ENCODE results near the gene SBF1. TPM values are rescaled to one million over a fixed set of nuclear protein-coding genes. Genes with fewer than 3 reads are reported as not detected.
"Not testable (repeated sequence)": the region's sequence is repeated elsewhere in the genome, so short reads cannot be mapped to it uniquely, and the experiment has no call there.

Gene SBF1
- total RNA-seq, 1 donor from 2014 or later: 73.4 TPM

DNA sequence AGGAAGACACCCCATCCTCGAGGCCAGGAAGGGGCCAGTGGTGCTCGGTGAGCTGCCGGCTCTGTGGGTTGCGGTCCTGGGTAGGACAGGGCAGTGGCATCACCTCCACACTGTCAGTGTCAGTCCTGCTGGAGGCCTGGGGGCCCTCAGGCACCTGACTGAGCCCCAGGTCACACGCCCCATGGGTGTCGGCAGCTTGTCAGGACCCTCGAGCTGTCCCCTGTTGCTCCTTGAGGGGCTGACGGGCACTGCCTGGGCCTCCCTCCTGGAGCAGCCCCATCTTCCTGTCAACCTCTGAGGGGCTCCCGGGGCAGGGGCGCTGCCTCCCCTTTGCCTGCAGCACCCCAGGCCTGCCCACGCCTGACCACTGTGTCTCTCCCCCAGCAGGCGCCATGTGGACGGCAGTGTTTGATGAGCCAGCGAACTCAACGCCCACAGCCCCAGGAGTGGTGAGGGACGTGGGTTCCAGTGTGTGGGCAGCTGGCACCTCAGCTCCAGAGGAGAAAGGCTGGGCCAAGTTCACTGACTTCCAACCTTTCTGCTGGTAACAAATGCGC is 35.4 kb downstream of the SBF1 start:
- intact Hi-C loops (cut with DNase I): no loop called here
- no peak for DNase-seq (ENCODE audit: low spot score)
- ATAC-seq: no peak

DNA sequence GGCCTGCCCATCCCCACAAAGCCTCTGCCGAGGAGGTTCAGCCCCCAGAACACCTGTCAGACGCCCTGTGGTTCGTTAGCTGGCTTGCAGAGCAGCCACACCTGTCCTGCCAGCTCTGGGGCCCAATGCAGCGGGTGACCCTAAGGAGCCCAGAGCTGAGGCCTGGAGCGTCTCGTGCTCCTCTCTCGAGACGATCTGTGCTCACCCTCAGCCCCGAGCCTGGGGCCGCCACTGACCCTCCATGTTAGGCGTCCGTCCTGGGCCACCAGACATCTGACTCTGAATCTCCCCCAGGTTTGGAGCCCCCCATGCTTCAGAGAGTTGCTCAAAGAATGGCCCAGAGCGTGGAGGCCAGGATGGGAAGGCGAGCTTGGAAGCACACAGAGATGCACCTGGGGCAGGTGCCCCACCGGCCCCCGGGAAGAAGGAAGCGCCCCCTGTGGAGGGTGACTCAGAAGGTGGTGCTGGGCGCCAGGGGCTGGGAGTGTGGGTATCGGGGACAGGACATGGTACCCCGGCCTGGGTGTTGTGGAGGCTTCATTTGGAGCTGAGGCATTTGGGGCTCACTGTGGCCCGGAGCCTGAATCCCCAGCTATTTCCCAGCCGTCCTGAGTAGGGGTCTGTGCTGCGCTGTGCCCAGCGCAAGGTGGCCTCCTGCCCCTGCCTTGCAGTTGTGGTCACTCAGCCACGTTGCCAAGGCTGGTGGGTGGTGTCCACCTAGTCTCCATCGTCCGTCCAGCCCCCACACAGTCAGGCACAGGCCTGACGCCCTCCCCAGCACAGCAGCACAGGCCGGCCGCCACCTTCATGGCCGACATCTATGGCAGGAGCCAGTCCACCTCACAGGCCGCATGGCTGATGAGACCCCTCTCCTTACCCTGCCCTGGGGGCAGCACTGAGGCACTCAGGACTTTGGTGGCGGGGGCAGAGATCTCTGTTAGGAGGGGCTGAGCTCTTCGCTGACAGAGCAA is 36.2 kb downstream of the SBF1 start:
- no peak for DNase-seq (ENCODE audit: low spot score)
- ATAC-seq: no peak
- intact Hi-C loops (cut with DNase I): no loop called here

DNA sequence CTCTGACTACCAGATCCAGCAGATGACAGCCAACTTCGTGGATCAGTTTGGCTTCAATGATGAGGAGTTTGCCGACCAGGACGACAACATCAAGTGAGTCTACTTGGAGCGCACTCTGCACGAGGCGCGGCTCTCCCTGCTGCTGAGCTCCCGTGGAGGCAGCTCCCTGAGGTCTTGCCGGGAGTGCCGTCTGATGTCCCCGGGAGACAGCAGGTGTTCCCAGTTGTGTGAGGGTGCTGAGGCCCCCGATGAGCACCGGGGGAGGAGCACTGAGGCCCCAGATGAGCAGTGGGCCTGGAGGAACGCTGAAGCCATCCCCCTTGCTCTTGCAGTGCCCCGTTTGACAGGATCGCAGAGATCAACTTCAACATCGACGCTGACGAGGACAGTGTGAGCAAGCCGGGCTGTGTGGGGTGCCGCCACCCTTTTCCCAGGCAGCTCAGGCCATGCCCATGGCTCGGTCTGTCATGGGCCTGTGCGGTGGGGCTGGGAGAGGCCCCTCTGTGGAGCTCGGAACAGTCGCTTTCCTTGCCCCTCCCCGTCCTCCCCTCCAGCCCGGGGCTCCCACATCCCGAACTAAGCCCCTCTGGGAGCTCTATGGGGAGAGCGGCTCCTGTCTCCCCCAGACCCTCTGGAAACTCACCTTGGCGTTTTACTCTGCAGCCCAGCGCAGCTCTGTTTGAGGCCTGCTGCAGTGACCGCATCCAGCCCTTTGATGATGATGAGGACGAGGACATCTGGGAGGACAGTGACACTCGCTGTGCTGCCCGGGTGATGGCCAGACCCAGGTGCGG is 37.1 kb downstream of the SBF1 start:
- DNase-seq (ENCODE audit: low spot score) (no peak), ATAC-seq (no peak)
- intact Hi-C loops (cut with DNase I): no loop called here

DNA sequence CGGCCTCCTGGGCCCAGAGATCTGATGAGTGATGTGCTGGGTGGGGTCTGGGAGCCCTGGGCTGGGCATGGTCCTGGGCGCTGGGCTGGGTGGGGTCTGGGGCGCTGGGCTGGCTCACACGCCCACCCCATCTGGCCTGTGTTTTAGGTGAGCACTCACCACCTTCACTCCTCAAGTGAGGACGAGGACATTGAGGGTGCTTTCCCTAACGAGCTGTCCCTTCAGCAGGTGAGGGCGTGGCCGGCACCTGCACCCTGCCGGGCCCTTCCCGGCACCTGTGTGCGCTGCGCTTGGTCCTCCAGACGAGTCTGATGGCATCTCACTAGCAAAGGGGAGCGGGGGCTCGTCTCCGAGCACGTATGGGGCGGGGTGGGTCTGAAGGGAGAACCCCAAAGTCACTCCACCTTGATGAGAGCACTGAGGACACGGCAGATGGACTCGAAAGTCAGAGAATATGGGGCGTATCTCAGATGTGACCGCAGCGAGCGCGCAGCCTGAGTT is 37.9 kb downstream of the SBF1 start:
- DNase-seq (ENCODE audit: low spot score): no peak
- no peak for ATAC-seq
- intact Hi-C loops (cut with DNase I): no loop called here

DNA sequence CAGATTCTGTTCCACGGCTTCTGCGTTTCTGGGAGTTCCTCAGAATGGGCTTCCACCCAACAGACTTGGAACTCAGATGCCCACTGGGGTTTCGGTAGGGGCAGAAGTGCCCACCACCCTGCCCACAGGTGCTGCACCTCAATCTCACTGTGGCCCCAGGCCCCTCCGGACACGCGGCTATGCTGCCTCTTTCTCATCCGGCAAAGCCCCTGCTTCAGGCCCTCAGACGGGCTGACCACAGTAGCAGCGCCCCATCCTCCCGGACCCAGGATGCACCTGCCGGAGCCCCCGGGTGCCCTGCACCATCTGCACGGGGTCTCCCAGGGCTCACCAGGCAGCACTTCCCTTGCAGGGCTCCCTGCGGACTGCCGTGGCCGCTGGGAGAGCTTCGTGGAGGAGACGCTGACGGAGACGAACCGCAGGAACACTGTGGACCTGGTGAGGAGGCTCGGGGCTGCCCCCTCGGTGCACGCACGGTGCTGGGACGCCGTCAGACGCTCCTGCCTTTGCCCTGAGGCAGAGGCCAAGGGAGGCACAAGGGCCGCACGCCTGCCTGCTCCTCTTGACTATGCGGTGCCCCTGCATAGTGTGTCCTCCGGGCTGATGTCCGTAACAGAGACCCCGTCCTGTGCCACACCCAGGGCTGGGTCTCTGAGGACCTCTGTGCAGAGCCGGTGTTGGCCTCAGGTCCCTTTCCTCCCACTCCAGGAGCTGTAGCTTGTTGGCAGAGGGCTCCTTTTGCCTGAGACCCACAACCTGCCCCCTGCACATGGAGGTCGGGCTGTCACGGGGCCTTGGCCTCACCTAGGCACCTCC is 38.6 kb downstream of the SBF1 start:
- ATAC-seq (no peak), DNase-seq (ENCODE audit: low spot score) (no peak)
- intact Hi-C loops (cut with DNase I): no loop called here

DNA sequence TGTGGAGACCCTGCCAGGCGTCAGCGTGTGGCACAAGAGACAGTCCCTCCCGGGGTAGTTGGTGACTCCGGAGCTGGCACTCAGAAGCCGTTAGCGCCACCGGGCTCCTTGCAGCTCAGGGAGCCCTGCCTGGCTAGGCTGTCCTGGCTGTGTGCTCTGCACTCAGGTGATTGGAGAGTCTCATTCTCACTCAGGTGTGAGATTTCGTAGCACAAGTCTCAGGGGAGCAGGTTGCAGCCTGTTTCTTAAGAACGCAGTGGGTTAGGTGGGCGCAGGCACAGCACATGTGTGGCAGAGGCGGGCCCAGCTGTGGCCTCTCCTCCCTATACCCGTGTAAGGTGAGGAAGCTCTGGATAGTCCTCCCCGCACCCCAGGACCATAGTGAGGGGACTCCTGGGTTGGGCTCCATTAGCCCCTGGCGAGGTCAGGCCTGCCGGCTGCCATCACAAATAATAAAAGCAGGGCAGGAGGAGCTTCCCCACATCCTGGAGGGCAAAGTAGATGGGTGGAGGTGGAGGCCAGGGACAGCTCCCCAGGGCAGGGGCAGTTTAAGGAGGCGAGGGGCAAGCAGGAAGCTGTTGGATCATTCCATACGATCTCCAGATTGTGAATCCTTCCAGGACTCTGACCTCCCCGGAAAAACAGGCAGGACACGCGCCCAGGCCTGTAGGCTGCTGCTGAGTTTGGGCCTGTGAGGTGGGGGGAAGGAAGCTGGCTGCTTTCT is 39.4 kb downstream of the SBF1 start:
- DNase-seq (ENCODE audit: low spot score): no peak

DNA sequence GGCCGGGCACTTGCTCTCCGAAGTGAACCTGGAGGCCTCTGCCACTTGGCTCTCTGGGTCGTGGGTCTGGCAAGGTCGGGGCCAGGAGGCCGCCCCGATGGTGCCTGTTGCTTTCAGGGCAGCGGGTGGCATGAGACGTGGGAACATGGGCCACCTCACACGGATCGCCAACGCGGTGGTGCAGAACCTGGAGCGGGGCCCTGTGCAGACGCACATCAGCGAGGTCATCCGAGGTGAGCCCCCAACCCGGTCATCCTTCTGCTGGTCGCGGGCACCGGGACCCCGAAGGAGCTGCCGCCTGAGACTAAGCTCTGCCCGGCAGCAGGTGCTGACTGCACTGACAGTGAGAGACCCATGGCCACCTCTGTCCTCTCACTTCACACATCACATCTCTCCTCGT is 40.0 kb downstream of the SBF1 start:
- DNase-seq (ENCODE audit: low spot score) (no peak), ATAC-seq (no peak)
- intact Hi-C loops (cut with DNase I): no loop called here

More for the DNA sequence above, 39.4 kb downstream of the SBF1 start:
- ATAC-seq: no peak
- intact Hi-C loops (cut with DNase I): no loop called here

DNA sequence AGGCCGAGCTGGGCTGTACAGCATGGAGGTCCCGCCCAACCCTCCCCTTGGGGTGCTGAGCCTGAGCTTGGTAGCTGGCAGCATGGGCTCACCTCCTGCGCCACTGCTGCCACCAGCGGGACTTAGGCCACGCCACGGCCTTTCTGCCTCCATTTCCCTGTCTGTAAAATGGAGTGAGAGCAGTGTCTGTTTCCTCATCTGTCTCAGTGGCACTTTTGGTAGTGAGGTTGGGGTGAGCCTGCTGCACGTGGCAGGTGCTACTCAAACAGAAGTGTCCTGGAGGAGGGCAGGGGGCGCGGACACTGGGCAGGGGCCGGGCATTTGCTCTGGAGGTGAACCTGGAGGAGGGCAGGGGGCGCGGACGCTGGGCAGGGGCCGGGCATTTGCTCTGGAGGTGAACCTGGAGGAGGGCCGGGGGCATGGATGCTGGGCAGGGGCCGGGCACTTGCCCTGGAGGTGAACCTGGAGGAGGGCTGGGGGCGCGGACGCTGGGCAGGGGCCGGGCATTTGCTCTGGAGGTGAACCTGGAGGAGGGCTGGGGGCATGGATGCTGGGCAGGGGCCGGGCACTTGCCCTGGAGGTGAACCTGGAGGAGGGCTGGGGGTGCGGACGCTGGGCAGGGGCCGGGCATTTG is 41.8 kb downstream of the SBF1 start:
- DNase-seq (ENCODE audit: low spot score); ATAC-seq; intact Hi-C loops (cut with DNase I): not testable (repeated sequence)

DNA sequence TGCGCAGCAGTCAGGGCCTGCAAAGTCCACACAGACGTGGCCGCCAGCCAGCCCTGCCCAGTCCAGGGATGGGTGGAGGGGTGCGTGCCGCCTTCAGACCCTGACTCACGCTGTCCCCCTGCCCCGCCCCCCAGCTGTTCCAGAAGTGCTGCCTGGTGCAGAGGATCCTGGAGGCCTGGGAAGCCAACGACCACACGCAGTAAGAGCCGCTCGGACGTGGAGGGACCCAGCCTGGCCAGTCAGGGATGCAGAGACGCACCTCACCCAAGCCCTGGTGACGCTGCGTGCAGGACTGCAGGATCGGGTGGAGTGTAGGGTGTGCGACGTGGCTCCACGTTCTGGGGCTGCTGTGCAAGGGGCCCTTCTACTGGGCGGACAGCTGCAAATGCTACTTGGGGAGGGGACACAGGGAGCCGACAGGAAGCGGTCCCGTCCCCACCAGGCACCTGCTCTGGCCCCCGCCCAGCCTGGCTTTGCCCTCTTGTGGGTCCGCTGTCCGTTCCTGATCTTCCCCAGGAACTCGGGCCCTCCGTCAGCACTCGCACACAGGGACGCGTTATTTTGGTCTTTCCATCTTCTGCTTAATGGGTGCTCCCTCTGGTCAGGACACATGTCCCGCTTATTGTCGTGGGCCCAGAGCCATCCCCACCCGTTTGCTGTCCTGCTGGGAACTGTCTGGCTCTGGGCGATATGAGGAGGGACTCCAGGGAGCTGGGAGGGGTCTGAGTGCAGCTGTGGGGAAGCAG is 42.5 kb downstream of the SBF1 start:
- intact Hi-C loops (cut with DNase I): no loop called here
- ATAC-seq (no peak), DNase-seq (ENCODE audit: low spot score) (no peak)

DNA sequence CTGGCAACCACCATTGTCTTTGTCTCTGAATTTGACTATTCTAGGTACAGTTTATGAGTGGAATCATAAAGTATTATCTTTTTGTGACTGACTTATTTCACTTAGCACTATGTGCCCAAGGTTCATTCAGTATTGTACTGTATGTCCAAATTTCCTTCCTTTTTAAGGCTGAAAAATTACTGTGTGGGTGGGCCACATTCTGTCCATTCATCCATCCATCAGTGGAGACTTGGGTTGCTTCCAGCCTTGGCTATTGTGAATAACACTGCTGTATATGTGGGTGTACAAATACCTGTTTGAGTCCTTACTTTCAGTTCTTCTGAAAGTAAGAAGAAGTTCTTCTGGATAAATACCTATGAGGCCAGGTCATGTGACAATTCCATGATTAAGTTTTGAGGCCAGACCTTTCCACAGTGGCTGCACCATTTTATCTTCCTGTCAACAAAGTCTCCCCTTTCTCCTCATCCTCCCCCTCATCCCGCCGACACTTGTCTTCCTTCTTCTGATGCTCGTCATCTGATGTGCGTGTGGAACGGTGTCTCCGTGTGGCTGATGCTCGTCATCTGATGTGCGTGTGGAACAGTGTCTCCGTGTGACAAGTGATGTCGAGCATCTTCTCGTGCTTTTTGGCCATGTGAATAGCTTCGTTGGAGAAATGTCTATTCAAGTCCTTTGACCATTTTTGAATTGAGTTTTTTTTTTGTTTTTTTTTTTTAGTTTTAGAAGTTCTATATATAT is 49.5 kb downstream of the SBF1 start:
- ATAC-seq: no peak
- intact Hi-C loops (cut with DNase I): no loop called here
- no peak for DNase-seq (ENCODE audit: low spot score)

DNA sequence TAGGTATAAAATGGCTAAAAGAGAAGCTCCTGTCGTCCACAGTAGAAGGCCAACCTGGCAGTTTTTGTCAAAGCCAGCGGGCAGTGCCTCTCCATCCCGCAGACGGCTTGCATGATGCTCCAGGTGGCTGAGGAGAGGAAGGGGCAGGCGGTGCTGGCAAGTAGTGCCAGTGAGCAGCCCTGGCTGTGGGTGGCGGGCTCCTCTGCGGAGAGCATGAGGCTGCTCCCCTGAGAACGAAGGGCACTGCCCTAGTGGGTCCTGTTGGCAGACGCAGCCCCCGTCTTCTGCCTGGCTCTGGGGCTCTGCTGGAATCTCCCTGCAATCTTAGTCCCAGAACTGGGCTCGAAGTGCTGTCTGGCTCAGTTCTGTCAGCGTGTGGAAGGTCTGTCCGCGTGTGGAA is 50.9 kb downstream of the SBF1 start:
- intact Hi-C loops (cut with DNase I): no loop called here
- ATAC-seq (no peak), DNase-seq (ENCODE audit: low spot score) (no peak)

DNA sequence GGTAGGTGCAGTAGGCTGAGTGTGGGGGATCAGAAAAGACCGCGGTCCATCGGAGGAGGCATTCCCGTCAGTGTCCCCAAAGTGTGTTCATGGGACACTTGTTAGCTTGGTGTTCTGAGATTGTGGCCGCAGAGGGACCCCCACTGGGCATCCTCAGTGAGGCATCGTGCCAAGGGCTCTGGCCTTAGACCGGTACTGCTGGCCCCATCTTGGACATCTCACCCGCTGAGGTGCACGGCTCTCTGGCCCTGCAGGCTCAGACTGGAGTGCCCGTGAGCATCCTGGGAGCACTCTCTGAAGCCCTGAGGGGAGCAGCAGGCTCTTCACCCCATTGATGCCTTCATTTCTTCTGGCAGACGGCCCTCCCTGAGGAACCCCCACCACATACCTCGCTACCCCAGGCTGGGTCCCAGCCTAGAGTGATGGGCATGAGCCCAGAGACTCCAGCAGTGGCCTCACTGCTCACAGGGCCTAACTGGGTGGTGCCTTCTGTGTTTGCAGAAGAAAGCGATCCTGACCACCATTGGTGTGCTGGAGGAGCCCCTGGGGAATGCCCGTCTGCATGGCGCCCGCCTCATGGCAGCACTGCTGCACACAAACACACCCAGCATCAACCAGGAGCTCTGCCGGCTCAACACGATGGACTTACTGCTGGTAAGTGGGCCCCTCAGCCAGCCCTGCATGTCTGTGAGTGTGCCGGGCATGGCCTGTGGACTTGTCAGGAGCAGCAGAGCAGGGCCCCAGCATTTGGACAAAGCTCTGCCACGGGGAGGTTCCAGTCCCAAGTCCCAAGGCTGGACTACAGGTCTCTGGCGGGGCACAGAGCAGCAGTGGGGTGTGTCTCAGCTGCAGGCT is 51.6 kb downstream of the SBF1 start:
- ATAC-seq (no peak), DNase-seq (ENCODE audit: low spot score) (no peak)
- intact Hi-C loops (cut with DNase I): no loop called here

DNA sequence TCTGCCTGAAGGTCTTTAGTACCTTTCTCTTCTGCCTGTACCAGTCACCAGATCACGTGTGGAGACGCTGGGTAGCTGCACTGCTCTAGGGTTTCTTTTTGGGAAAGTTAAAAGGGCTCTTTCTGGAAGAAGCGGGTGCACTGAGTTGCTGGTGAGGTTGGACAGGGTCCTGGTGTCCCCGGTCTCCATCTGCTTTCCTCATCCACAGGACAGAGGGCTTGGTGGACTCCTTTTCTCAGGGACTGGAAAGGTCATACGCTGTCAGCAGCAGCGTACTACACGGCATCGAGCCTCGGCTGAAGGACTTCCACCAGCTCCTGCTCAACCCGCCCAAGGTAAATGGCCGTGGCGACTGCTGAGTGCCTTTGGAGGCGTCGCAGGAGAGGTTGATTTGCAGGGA is 52.8 kb downstream of the SBF1 start:
- intact Hi-C loops (cut with DNase I): no loop called here
- no peak for ATAC-seq
- no peak for DNase-seq (ENCODE audit: low spot score)

DNA sequence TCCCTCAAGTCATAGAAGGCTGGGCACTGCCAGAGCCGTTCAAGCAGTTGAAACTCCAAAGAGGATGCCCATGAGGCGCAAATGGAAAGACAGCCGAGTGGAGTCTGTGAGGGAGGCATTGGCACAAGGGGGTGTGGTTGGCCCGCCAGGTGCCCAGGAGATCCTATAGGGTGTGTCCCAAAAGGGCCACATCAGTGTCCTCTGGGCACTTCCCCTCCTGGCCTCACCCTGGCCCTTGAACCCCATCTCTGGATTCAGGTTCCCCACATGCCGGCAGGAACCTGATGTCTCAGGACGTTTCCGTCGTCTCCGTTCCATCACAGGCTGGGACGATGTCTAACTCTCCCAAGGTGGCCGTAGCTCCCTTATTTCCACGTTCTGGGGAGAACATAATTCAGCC is 54.3 kb downstream of the SBF1 start:
- intact Hi-C loops (cut with DNase I): no loop called here
- DNase-seq (ENCODE audit: low spot score): no peak
- no peak for ATAC-seq

DNA sequence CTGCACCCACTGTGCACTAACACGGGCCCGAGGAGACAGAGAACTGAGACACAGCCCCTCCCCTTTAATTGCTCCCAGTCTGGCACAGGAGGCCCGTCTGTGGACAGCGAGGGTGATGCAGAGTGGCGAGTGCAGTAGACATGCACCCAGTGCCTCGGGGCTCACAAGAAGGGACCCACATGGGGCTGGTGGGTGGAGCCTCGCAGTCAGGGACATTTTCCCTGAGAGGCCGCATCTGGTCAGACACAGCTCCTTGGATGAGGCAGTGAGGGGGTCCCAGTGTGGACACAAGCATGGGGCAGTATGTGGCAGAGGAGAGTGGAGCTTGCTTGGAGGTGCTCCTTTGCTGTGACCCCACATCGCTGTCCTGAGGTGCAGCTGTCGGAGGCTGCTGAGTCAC is 54.8 kb downstream of the SBF1 start:
- ATAC-seq (no peak), DNase-seq (ENCODE audit: low spot score) (no peak)
- intact Hi-C loops (cut with DNase I): no loop called here

DNA sequence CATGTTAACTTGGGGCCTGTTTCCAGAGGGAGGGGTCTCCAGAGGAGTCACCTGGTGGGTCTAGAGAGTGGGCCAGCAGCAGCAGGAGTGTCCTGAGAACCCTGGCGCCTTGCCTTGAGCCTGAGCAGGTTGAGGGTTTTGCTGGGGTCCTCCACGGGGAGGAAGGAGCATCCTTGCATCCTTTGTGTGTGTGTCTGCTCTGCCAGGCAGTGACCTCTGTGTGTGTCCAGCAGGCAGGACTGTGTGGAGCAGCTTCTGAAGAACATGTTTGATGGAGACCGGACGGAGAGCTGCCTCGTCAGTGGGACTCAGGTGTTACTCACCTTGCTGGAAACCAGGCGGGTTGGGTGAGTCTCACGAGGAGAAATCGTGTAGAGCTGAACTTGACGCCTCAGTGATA is 55.7 kb downstream of the SBF1 start:
- ATAC-seq (no peak), DNase-seq (ENCODE audit: low spot score) (no peak)
- intact Hi-C loops (cut with DNase I): no loop called here

Measured in sciatic nerve (tissue), 2 donors.